H9 (cell line): ENCODE results near the gene MPP7. TPM values are rescaled to one million over a fixed set of nuclear protein-coding genes. Genes with fewer than 3 reads are reported as not detected.

ENCODE experiments used
- DNase-seq: peaks from one replicate; pipeline ENCODE4 v3.0.0-alpha.2; 2017
- H2AFZ ChIP-seq: one replicate; pipeline ENCODE4 v1.6.1; 2013; ENCODE audit warnings: mild to moderate bottlenecking, low read length, control low read depth, moderate library complexity
- H2AK5ac ChIP-seq: 2 replicates; pipeline ENCODE4 v1.6.1; 2013; ENCODE audit warnings: low read length, control low read depth, mixed read lengths; ENCODE audit not compliant: insufficient read length
- H2BK120ac ChIP-seq: one replicate; pipeline ENCODE4 v1.6.1; 2013; ENCODE audit warnings: low read depth, mild to moderate bottlenecking, low read length, control low read depth, inconsistent platforms; ENCODE audit not compliant: poor library complexity, severe bottlenecking
- H2BK12ac ChIP-seq: 2 replicates; pipeline ENCODE4 v1.6.1; 2013; ENCODE audit warnings: low read length, control low read depth, mixed read lengths, low read depth; ENCODE audit not compliant: insufficient read length
- H2BK15ac ChIP-seq: 2 replicates; pipeline ENCODE4 v1.6.1; 2013; ENCODE audit warnings: low read depth, low read length, control low read depth
- H2BK20ac ChIP-seq: one replicate; pipeline ENCODE4 v1.6.1; 2013; ENCODE audit warnings: low read depth, mild to moderate bottlenecking, low read length, control low read depth, inconsistent platforms; ENCODE audit not compliant: poor library complexity, severe bottlenecking
- H2BK5ac ChIP-seq: 2 replicates; pipeline ENCODE4 v1.6.1; 2013; ENCODE audit warnings: low read length, control low read depth, mixed read lengths; ENCODE audit not compliant: insufficient read length
- H3K14ac ChIP-seq: 2 replicates; pipeline ENCODE4 v1.6.1; 2013; ENCODE audit warnings: low read length, control low read depth; ENCODE audit not compliant: insufficient read depth
- H3K18ac ChIP-seq: 2 replicates; pipeline ENCODE4 v1.6.1; 2013; ENCODE audit warnings: low read depth, mild to moderate bottlenecking, mixed read lengths, low read length, control low read depth; ENCODE audit not compliant: insufficient read length
- H3K23ac ChIP-seq: 2 replicates; pipeline ENCODE4 v1.6.1; 2013; ENCODE audit warnings: low read length, control low read depth, mixed read lengths, low read depth; ENCODE audit not compliant: insufficient read length
- H3K23me2 ChIP-seq: 2 replicates; pipeline ENCODE4 v1.6.1; 2013; ENCODE audit warnings: low read depth, mild to moderate bottlenecking, mixed read lengths, low read length, control low read depth; ENCODE audit not compliant: insufficient read length, poor library complexity, severe bottlenecking
- H3K27ac ChIP-seq: 2 replicates; pipeline ENCODE4 v1.5.1; 2013; ENCODE audit warnings: low read length, control low read depth, mixed read lengths, low read depth; ENCODE audit not compliant: insufficient read length
- H3K27me3 ChIP-seq: 2 replicates; pipeline ENCODE4 v1.6.1; 2013; ENCODE audit warnings: low read length, control low read depth, inconsistent platforms; ENCODE audit not compliant: insufficient read depth
- H3K4ac ChIP-seq: 2 replicates; pipeline ENCODE4 v1.6.1; 2013; ENCODE audit warnings: low read depth, mild to moderate bottlenecking, control low read depth, inconsistent platforms, low read length, moderate library complexity
- H3K4me1 ChIP-seq: 2 replicates; pipeline ENCODE4 v1.6.1; 2013; ENCODE audit warnings: low read length, control low read depth, inconsistent platforms; ENCODE audit not compliant: insufficient read depth
- H3K4me2 ChIP-seq: 2 replicates; pipeline ENCODE4 v1.6.1; 2013; ENCODE audit warnings: low read length, control low read depth, mixed read lengths; ENCODE audit not compliant: insufficient read length, insufficient read depth
- H3K56ac ChIP-seq: 2 replicates; pipeline ENCODE4 v1.6.1; 2013; ENCODE audit warnings: low read depth, mild to moderate bottlenecking, mixed read lengths, low read length, control low read depth; ENCODE audit not compliant: insufficient read length
- H3K79me1 ChIP-seq: 2 replicates; pipeline ENCODE4 v1.6.1; 2013; ENCODE audit warnings: low read depth, mild to moderate bottlenecking, moderate library complexity, low read length, control low read depth, inconsistent platforms; ENCODE audit not compliant: insufficient read depth, poor library complexity, severe bottlenecking
- H3K79me2 ChIP-seq: 2 replicates; pipeline ENCODE4 v1.6.1; 2013; ENCODE audit warnings: low read length, control low read depth, inconsistent platforms; ENCODE audit not compliant: insufficient read depth
- H3K9ac ChIP-seq: 2 replicates; pipeline ENCODE4 v1.6.1; 2013; ENCODE audit warnings: low read length, control low read depth, mixed read lengths; ENCODE audit not compliant: insufficient read length; ENCODE audit errors: extremely low read depth
- H3K9me3 ChIP-seq: one replicate; pipeline ENCODE4 v1.6.1; 2013; ENCODE audit warnings: low read depth, low read length, inconsistent platforms; ENCODE audit not compliant: control insufficient read depth
- H3T11ph ChIP-seq: one replicate; pipeline ENCODE4 v1.6.1; 2013; ENCODE audit warnings: mild to moderate bottlenecking, low read length, control low read depth, inconsistent platforms
- H4K20me1 ChIP-seq: one replicate; pipeline ENCODE4 v1.6.1; 2013; ENCODE audit not compliant: control insufficient read depth, insufficient read length, insufficient read depth
- H4K5ac ChIP-seq: 2 replicates; pipeline ENCODE4 v1.6.1; 2013; ENCODE audit warnings: low read depth, mild to moderate bottlenecking, mixed read lengths, low read length, control low read depth; ENCODE audit not compliant: insufficient read length
- H4K8ac ChIP-seq: replicated peaks from 2 replicates; pipeline ENCODE4 v1.6.1; 2013; ENCODE audit warnings: low read length, control low read depth, mixed read lengths, low read depth; ENCODE audit not compliant: insufficient read length
- H4K91ac ChIP-seq: 2 replicates; pipeline ENCODE4 v1.6.1; 2013; ENCODE audit warnings: low read depth, mild to moderate bottlenecking, moderate library complexity, mixed read lengths, low read length, control low read depth; ENCODE audit not compliant: insufficient read length
- H3K27ac Mint-ChIP-seq, 3 experiments: 2 replicates in 2 of 3; 3 replicates in 1 of 3; pipeline ENCODE4 v1.8.0; 2020 to 2021; ENCODE audit warnings: mixed read lengths in 3 of 3, mild to moderate bottlenecking in 1 of 3, moderate library complexity in 1 of 3
- H3K27me3 Mint-ChIP-seq: 2 replicates; pipeline ENCODE4 v1.8.0; 2021; ENCODE audit warnings: low read depth, mild to moderate bottlenecking, moderate library complexity, mixed read lengths
- H3K36me3 Mint-ChIP-seq, 3 experiments: 2 replicates in 2 of 3; 3 replicates in 1 of 3; pipeline ENCODE4 v1.8.0; 2020 to 2021; ENCODE audit warnings: low read depth in 3 of 3, mixed read lengths in 3 of 3; ENCODE audit not compliant: insufficient read depth in 1 of 3
- H3K4me1 Mint-ChIP-seq, 2 experiments: 2 replicates each; pipeline ENCODE4 v1.8.0; 2020; ENCODE audit warnings: mixed read lengths in 2 of 2
- H3K4me3 Mint-ChIP-seq, 2 experiments: 2 replicates in 1 of 2; 3 replicates in 1 of 2; pipeline ENCODE4 v1.8.0; 2020 to 2021; ENCODE audit warnings: mild to moderate bottlenecking in 2 of 2, mixed read lengths in 2 of 2, moderate library complexity in 1 of 2
- H3K9me3 Mint-ChIP-seq, 2 experiments: 2 replicates in 1 of 2; 3 replicates in 1 of 2; pipeline ENCODE4 v1.8.0; 2020; ENCODE audit warnings: mild to moderate bottlenecking in 2 of 2, mixed read lengths in 2 of 2, moderate library complexity in 1 of 2
- WGBS: extraction: QIAGEN DNeasy Blood & Tissue Kit; methylation state at CpG from one replicate; pipeline ENCODE4 v1.1.7; 2013; ENCODE audit warnings: missing lambda C conversion rate, low lambda C conversion rate, mixed read lengths; ENCODE audit not compliant: insufficient read length; ENCODE audit errors: extremely low coverage; 5-methylcytosine and 5-hydroxymethylcytosine counted together
- total RNA-seq: library from RNA; stranded (reverse); gene quantifications from 2 replicates; pipeline ENCODE4 v1.2.1, GENCODE V29; 2021
- TF ChIP-seq, protein P1 (sequence below): fragments of 200-600 bp; sonication (generic); conservative IDR thresholded peaks from 3 replicates; pipeline ENCODE4 v1.8.0; 2021; ENCODE audit warnings: antibody characterized with exemption, mild to moderate bottlenecking

Gene MPP7
- total RNA-seq, 1 experiment from 2014 or later, result 6.9 TPM

DNA sequence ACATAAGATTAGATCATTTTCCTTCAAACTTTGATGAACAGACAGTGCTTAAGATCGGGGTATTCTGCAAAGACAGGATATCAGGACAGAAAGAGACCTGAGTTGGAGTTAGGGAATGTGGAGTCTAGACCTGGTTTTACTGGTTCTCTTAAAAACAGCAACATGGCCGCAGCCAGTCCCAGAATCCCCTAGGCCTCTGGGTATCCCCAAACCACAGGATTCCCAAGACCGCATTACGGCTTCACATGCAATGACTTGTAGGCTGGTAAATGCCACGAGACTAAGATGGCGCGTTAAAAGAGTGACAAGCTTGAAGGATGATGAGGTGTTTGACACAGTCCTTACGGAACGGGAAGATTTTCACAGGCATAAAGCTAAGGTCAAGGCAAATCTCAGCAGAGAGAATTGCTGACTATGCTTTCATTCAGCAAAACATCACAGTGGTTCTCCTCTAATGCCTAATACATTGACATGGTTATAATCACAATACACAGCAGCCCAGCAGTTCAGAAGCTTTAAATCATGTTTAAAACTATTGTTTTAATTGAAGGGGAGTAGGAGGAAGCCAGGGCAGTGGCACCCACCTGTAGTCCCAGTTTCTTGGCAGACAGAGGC, 32.9 kb downstream of the MPP7 start:
- Histone ChIP-seq H3K23ac (no peak overlapping the region), H3K9me3 (no peaks in the 10 kb centered on the region), H2BK120ac (no peak overlapping the region), H3K4me2 (no peak overlapping the region), H4K5ac (no peak overlapping the region), H2BK5ac (no peak overlapping the region), H3T11ph (no peak overlapping the region), H3K14ac (no peak overlapping the region), H3K27ac (no peak overlapping the region), H4K20me1 (no peaks in the 10 kb centered on the region), H2AFZ (no peak overlapping the region), H3K27me3 (no peaks in the 10 kb centered on the region), H4K8ac (no peak overlapping the region), H2AK5ac (no peak overlapping the region), H2BK12ac (no peak overlapping the region), H3K79me2 (no peaks in the 10 kb centered on the region), H3K4me1 (no peaks in the 10 kb centered on the region), H3K79me1 (no peaks in the 10 kb centered on the region), H2BK20ac (no peak overlapping the region), H3K56ac (no peak overlapping the region), H2BK15ac (no peak overlapping the region), H3K4ac (no peak overlapping the region), H3K18ac (no peak overlapping the region), H4K91ac (no peak overlapping the region), H3K9ac (no peak overlapping the region), H3K23me2 (no peaks in the 10 kb centered on the region)
- TF ChIP-seq, protein P1, sequence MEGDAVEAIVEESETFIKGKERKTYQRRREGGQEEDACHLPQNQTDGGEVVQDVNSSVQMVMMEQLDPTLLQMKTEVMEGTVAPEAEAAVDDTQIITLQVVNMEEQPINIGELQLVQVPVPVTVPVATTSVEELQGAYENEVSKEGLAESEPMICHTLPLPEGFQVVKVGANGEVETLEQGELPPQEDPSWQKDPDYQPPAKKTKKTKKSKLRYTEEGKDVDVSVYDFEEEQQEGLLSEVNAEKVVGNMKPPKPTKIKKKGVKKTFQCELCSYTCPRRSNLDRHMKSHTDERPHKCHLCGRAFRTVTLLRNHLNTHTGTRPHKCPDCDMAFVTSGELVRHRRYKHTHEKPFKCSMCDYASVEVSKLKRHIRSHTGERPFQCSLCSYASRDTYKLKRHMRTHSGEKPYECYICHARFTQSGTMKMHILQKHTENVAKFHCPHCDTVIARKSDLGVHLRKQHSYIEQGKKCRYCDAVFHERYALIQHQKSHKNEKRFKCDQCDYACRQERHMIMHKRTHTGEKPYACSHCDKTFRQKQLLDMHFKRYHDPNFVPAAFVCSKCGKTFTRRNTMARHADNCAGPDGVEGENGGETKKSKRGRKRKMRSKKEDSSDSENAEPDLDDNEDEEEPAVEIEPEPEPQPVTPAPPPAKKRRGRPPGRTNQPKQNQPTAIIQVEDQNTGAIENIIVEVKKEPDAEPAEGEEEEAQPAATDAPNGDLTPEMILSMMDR, result no peak
- H3K27me3 Mint-ChIP-seq, result no peaks in the 10 kb centered on the region
- no peaks in the 10 kb centered on the region for H3K36me3 Mint-ChIP-seq
- H3K4me3 Mint-ChIP-seq, result no peak overlapping the region
- peaks cover 4 to 7% of the 10 kb centered on the region in 2 experiments; a peak in 1 of 4 replicates for H3K4me1 Mint-ChIP-seq
- no CpG with 5 or more reads among the region's 9 CpGs for WGBS
- DNase-seq, result no peak
- H3K9me3 Mint-ChIP-seq, result no peaks in the 10 kb centered on the region
- no peak overlapping the region for H3K27ac Mint-ChIP-seq
